ENCODE data around the gene BSN.

- TF ChIP-seq CTCF (IDR thresholded peaks at IDR 0.05; ENCODE audit: extremely low read depth in 1 of 2, insufficient read depth in 1 of 2, low read depth in 1 of 2, low read length in 2 of 2) (no peak), POLR2A (IDR thresholded peaks at IDR 0.05; ENCODE audit: low read depth, low read length) (no peak)
Observed at GRCh38 chr3:49506906-49507305, 47.4 kb upstream of the BSN start.

All from endothelial cell of umbilical vein (primary cell).